Neural crest cell (in vitro differentiated cells): ENCODE data around the gene FAM227B. TPM values are rescaled to one million over a fixed set of nuclear protein-coding genes. Genes with fewer than 3 reads are reported as not detected.
A peak's percentile ranks its signal among the peaks of the same experiment; 100 is the strongest.

Source experiments
- DNase-seq: peaks from one replicate; pipeline ENCODE4 v3.0.0; 2021; ENCODE audit warnings: low read depth, mixed read lengths, low spot score
- H3K27ac Mint-ChIP-seq: one replicate; pipeline ENCODE4 v1.8.0; 2021; ENCODE audit warnings: mild to moderate bottlenecking, mixed read lengths; ENCODE audit not compliant: unreplicated experiment
- H3K27me3 Mint-ChIP-seq: 2 replicates; pipeline ENCODE4 v1.8.0; 2021; ENCODE audit warnings: low read depth, mild to moderate bottlenecking, mixed read lengths
- H3K36me3 Mint-ChIP-seq: 2 replicates; pipeline ENCODE4 v1.8.0; 2021; ENCODE audit warnings: low read depth, mild to moderate bottlenecking, mixed read lengths
- H3K4me1 Mint-ChIP-seq: 2 replicates; pipeline ENCODE4 v1.8.0; 2021; ENCODE audit warnings: mixed read lengths
- H3K4me3 Mint-ChIP-seq: one replicate; pipeline ENCODE4 v1.8.0; 2021; ENCODE audit warnings: mild to moderate bottlenecking, mixed read lengths
- H3K9me3 Mint-ChIP-seq: 2 replicates; pipeline ENCODE4 v1.8.0; 2021; ENCODE audit warnings: mixed read lengths
- total RNA-seq: library from RNA; stranded (reverse); gene quantifications from 2 replicates; pipeline ENCODE4 v1.2.1, GENCODE V29; 2021
- TF ChIP-seq, protein P1 (sequence below): fragments of 200-600 bp; sonication (generic); conservative IDR thresholded peaks from 2 replicates; pipeline ENCODE4 v1.5.0; 2021; ENCODE audit warnings: antibody characterized with exemption, mild to moderate bottlenecking

Gene FAM227B
- total RNA-seq, 1 donor from 2014 or later: 9.0 TPM

GRCh38 chr15:49645277-49645676, 24.7 kb upstream of the FAM227B start:
- H3K27me3 Mint-ChIP-seq: no peaks in the 10 kb centered on the region
- H3K27ac Mint-ChIP-seq: no peak overlapping the region
- peaks cover 10% of the 10 kb centered on the region for H3K36me3 Mint-ChIP-seq
- no peak overlapping the region for H3K4me3 Mint-ChIP-seq
- no peak for DNase-seq
- H3K4me1 Mint-ChIP-seq: no peaks in the 10 kb centered on the region
- no peaks in the 10 kb centered on the region for H3K9me3 Mint-ChIP-seq
- TF ChIP-seq, protein P1, sequence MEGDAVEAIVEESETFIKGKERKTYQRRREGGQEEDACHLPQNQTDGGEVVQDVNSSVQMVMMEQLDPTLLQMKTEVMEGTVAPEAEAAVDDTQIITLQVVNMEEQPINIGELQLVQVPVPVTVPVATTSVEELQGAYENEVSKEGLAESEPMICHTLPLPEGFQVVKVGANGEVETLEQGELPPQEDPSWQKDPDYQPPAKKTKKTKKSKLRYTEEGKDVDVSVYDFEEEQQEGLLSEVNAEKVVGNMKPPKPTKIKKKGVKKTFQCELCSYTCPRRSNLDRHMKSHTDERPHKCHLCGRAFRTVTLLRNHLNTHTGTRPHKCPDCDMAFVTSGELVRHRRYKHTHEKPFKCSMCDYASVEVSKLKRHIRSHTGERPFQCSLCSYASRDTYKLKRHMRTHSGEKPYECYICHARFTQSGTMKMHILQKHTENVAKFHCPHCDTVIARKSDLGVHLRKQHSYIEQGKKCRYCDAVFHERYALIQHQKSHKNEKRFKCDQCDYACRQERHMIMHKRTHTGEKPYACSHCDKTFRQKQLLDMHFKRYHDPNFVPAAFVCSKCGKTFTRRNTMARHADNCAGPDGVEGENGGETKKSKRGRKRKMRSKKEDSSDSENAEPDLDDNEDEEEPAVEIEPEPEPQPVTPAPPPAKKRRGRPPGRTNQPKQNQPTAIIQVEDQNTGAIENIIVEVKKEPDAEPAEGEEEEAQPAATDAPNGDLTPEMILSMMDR: no peak

GRCh38 chr15:49644364-49644794, 23.8 kb upstream of the FAM227B start:
- Mint-ChIP-seq H3K9me3 (no peaks in the 10 kb centered on the region), H3K4me1 (no peaks in the 10 kb centered on the region), H3K27me3 (no peaks in the 10 kb centered on the region), H3K27ac (peak overlapping the region; percentile 73), H3K4me3 (no peak overlapping the region), H3K36me3 (peaks cover 10% of the 10 kb centered on the region)
- TF ChIP-seq, protein P1: no peak
- DNase-seq: no peak

DNA sequence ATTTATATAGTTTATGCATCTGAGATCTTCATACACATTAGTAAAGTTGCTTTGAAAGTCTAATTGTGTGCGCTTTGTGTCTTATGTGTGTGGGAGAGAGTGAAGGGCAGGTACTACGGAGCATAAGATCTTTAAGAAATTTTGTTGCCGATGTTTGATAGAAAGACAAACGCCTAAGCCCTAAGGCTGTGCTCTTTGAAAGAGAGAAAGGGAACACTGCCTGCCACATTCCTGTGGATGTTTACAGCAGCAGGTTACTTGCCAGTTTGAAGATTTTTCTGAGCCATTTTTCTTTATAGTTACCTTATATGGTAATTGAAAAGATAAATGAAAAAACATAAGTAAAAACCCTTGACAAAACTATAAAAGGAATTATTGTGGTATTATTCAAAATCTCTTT, 17.2 kb upstream of the FAM227B start:
- no peak for DNase-seq
- Mint-ChIP-seq H3K27ac (no peak overlapping the region), H3K4me1 (peaks cover 10% of the 10 kb centered on the region), H3K9me3 (no peaks in the 10 kb centered on the region), H3K4me3 (no peak overlapping the region), H3K36me3 (peaks cover 5% of the 10 kb centered on the region), H3K27me3 (no peaks in the 10 kb centered on the region)
- TF ChIP-seq, protein P1: no peak

- Mint-ChIP-seq H3K36me3 (peaks cover 15% of the 10 kb centered on the region), H3K27me3 (no peaks in the 10 kb centered on the region), H3K9me3 (no peaks in the 10 kb centered on the region), H3K4me1 (peaks cover 2% of the 10 kb centered on the region), H3K4me3 (no peak overlapping the region), H3K27ac (no peak overlapping the region)
- TF ChIP-seq, protein P1: no peak
- DNase-seq: no peak
Observed at GRCh38 chr15:49628379-49628778, 7.8 kb upstream of the FAM227B start.

GRCh38 chr15:49627407-49627877, 6.8 kb upstream of the FAM227B start:
- TF ChIP-seq, protein P1: no peak
- no peak overlapping the region for H3K4me3 Mint-ChIP-seq
- peaks cover 10% of the 10 kb centered on the region for H3K4me1 Mint-ChIP-seq
- DNase-seq: no peak
- no peak overlapping the region for H3K27ac Mint-ChIP-seq
- no peaks in the 10 kb centered on the region for H3K9me3 Mint-ChIP-seq
- H3K27me3 Mint-ChIP-seq: no peaks in the 10 kb centered on the region
- H3K36me3 Mint-ChIP-seq: peaks cover 17% of the 10 kb centered on the region
